GM19328 (cell line): ENCODE measurements around the gene TOX3.

ENCODE experiments used
- ATAC-seq: cut with Tn5 transposase; IDR thresholded peaks from one replicate; pipeline ENCODE4 v1.9.1; 2021; ENCODE audit warnings: mild to moderate bottlenecking, moderate library complexity; ENCODE audit not compliant: unreplicated experiment

TOX3 gene

DNA sequence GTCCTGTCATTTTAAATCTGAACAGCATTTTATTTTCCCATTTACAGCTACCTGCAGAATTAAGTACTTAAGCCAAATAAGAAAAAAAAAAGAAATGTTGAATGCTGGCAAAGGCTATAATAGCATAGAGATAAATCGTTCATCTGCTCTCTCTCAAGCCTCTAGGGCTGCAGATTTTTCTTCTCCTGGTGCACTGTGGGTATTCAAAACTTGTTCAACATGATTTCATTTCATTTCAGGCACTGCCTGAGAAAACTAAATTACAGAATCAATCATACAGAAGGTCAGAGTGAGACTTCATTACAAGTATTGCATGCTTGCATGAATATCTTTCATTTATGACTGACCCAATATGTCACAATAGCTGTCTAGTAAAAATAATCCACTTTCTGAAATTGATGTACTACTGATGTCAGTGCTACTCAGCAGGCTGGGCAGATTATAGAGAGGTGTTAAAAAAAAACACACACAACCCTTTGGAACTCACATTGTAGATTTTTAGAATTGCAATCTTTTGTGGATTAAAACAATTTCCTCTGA lies 86.2 kb downstream of the TOX3 start:
- ATAC-seq, result no peak

DNA sequence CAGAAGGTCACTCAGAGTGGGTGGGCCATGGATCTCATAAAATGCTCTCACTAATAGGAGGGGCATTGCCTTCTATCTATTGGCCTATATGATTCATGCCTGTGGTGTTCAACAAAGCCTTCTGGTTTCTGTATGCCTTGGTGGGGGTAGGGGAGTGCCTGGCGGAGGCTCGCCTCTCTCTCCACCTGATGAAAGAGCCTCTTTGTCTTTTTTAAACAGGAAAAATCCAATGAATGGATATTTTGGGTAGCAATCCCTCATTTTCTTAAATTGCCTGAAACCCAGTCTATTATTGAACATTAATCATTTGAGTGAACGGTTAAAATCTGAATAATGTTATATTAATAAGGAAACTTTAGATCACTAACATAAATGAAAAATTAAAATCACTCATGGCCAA lies 90.6 kb downstream of the TOX3 start:
- ATAC-seq, result no peak

DNA sequence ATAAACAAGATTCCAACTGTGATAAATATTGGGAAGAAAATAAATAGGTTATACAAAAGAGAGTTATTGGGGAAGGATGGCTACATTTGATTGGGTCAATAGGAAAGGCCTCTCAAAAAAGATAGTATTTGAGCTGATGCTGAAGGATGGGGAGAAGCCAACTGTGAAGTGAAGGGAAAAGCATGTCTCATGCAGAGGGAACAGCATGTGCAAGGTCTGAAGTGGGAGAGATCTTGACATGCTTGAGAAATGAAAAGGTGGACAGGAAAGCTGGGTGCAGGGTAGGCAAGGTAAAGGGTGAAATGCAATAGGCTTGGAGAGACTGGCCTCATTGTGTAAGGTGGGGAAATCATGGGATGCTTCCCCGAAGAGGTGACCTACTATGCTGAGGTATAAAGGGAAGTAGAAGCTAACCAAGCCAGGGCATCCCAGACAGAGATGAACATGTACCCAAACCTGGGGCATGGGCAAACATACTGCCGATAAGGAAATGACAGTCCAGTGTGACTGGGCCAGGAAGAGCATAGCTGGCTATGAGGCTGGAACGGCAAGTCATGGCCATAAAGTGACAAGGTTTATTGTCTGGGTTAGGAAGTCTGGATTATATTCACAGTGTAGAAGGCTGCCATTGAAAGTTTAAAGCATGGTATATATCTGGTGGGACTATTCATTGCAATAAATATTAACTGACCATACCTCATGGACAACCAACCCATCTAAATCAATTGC lies 91.2 kb downstream of the TOX3 start:
- ATAC-seq, result no peak

DNA sequence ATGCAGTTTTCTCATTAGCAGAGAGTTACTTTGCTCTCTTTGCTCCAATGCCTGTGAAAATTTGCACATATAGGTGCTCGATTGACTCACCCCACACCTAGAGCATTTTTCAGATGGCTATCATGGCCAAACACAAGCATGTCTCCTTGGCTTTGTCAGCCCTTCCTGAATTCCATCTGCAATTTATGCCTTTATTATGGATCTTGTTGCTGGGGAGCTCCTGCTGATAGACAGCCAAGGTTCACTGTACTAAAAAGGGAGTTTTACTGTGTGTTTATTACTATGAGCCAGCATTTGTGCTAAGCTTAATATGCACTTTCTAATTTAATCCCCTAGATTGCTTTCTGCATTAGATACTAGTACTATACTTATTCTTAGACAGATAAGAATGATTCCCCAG lies 93.3 kb downstream of the TOX3 start:
- ATAC-seq, result no peak

DNA sequence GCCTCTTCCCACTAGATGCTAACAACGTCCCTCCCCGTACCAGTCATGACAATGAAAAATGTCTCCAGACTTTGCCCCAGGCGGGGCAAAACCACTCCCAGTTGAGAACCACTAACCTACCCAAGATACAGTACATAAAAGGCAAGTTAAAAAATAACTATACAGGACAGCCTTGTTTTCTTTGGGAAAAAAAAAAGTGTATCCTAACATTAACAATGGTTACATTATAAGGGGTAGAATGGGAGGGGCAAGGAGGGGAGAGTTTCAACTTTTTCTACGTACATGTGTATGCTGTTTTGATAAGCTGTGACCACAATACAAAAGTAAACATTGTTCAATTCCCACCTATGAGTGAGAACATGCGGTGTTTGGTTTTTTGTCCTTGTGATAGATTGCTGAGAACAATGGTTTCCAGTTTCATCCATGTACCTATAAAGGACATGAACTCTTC lies 94.9 kb downstream of the TOX3 start:
- ATAC-seq, result no peak

DNA sequence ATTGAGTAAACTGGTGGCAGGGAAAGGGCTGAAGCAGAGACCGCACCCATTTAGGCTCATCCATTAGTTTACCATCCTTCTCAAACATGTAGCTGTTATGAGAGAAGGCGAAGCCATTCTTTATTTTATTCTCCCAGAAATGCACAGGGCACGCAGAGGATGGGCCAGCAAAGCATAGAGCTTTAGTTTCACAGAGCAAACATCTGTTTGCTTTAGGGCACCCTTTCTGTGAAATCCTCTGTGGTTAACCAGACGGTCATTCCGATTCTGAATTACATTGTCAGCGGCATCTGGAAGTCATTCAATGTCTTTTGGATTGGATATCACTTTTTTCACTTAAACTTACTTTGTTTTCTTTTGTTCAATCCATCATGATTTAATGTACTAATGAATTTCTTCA lies 96.0 kb downstream of the TOX3 start:
- ATAC-seq, result no peak

DNA sequence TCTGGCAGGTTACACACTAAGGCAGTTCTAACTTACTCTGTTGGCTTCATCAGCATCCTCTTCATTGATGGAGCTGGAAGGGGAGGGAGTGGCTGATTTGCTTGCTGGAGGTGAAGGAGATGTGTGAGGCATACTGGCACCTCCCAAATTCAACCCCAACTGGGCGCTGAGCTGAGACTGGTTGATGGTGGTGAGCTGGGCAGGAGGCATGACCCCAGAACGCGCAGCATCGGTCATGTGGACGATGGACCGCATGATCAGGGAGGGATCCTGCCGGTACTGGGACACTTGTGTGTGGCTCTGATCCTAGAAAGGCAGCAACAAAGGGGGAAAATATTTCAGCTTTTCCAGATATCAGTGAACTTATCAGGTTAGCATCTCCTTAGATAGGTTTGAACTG lies 96.7 kb downstream of the TOX3 start:
- ATAC-seq, result no peak

DNA sequence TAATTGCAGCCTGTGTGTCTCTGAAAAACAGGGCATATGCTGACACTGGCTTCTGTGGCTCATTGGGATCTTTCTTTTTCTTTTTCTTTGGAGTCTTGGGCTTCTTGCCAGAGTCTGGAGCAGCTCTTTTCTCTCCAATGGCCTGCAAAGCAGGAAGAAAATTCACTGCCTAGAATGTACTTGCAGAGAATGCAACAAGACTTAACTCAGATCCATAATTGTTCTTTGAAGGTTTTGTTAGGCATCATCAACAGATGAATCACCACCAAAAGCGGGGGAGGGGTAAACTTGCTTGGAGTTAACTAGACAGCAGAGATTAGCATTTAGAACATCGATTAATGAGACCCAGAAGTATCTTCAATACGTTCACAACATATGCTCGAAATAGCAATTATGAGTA lies 100.9 kb downstream of the TOX3 start:
- ATAC-seq, result no peak

DNA sequence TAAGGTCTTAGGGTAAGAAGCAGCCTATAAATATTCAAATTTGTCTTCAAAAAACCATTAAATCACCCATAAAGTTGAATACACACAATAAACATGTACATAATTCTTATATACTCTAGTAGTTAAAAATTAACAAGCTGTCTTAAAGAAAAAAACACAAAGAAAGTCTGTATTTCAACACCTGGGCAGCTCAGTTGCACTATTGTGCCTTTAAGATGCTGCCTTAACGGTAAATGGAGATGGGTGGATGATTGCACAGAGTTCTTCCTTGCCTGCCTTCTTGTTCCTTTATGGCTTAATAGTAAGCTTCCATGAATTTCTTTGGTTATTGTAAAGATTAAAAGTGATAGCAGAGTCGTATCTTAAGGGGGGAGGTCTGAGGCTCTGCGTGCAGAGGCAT lies 105.1 kb downstream of the TOX3 start:
- ATAC-seq, result no peak

DNA sequence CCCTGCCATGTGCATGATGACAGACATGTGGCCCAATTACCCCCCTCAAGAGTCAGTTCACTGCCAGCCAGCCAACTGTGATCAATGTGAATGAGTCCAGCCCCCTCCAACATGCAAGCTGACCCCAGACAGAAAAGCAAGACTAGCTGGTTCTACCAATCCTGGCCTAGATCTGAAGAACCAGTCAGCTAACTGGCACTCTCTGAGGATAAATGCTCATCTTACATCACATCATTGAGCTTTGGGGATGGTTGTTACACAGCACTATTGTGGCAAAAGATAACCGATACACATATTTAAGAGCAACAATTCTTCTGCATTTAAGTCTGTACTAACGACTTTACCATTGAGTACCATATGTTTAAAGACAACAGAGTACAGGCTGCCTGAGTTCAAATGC lies 106.7 kb downstream of the TOX3 start:
- no peak for ATAC-seq

DNA sequence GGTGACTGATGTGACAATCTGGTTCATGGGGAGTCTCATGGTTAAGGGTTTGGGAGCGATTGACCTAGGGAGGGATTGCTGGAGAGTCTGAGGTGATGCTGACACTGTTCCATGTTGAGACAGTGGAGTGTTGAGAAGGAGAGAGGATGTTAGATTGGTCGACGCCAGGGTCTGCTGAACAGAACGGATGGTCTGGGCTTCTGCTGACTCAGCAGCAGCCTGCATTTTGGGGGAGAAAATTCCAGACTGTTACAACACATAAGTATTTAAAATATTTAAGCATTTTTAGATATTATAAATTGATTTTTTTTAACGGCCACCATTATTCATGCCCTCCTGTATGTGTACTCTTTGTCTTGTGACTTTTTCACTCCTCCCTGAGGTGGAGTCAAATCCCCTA lies 107.2 kb downstream of the TOX3 start:
- ATAC-seq, result no peak

DNA sequence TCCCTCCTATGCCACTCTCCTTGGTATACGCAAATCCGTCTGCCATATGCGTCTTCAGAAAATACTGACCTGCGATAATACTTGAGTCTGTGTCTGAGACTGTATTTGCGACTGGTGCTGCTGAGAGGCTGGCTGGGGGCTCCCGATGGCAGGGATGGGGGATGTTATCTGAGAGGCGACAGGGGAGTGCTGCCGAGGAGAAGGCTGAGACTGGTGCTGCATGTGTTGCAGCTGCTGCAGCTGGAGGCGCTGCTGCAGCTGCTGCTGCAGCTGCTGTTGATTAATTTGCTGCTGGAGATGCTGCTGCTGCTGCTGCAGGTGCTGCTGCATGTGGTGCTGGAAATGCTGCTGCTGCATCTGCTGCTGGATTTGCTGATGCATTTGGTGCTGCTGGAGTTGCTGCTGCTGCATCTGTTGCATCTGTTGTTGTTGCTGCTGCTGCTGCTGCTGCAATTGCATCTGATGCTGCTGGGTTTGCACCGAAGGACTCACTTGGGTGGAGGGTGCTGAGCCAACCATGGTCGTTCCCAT lies 107.7 kb downstream of the TOX3 start:
- ATAC-seq, result no peak

DNA sequence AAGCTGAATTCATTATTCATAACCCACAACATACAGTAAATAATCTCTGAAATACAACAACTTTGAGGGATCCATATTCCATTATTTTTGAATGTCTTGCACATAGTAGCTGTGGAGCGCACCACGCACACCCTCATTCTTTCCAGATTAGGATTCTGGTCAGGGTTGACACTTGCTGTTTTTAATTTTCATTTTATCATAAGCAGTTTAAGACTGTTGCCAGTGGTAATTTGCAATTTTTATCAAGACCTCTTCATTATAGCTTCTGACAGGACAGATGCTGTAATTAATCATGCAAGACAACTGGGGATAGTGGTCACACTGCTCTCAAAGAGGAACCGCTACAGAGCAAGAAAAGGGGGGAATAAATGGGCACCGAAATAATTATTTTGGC lies 109.7 kb downstream of the TOX3 start:
- no peak for ATAC-seq

DNA sequence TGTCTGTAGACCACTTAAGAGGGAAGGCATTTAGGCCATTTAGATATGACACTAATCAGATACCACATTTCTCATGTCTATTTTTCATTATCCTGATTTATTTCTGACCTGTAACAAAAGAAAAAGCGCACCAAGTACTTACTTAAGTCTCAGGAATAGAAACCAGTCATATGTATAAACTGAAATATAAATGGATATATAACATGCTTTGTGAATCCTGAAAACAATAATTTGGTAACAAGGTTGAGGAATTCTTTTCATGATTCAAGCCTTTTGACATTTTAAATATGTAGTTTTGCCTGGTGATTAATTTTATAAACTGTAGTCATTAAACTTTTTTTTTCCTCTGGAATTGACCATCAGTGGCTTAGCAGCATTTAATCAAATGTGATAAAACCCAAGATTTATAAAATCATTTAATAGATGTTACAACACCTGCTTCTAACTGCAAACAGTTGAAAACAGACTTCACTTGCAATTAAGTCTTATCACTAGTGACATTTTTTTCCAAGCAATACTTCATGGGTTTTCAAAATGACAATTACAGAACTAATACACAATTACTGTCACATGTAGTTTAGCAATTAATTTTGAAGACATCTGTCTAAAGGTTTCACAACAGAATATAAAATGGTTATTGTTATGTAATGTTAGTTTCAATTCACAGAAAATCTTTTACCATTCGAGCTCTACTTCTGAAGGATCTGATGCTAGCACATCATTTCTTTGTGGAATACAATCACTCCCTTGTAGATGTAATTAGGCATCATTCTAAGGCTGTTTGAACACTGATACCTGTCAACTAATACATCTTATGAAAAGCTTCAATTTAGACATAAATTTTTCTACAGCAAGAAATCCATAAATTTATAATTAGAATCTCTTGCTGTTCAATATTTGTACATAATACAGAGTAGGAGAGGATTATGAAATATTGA lies 110.3 kb downstream of the TOX3 start:
- ATAC-seq, result no peak

DNA sequence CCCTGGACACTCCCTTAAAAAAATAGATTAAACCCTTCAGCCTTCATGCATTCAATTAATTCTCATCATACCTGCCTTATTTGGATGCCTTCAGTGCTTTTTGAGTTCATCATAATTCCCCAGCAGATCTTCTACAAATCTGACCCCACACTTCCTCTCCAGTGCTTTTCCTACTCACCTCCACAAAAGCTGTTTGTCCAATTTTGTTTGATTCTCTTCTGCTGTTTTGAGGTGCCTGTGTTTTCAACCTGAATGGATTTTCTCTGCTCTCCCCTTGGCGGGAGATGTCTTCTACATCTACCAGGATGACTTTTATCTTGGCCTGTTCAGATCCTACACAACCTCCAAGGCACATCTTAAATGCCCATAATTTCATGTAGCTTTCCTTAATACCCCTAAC lies 112.7 kb downstream of the TOX3 start:
- ATAC-seq, result no peak

DNA sequence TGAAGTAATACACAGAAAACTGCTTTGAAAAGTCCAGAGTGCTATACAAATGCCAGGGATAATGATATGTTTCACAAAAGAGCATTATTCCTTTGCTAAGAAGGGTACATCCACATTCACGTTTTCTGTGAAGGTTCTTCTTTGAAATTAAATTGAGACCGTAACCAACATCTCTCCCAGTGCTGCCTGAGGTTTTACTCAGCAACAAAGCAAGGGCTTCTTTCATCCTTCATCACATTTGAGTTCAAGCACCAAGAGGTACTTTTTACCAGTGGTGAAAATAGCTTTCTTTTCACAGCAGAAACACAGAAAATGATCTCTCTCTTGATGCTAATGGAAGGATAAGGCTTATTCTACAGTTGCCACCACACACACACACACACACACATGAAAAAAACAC lies 113.3 kb downstream of the TOX3 start:
- no peak for ATAC-seq

DNA sequence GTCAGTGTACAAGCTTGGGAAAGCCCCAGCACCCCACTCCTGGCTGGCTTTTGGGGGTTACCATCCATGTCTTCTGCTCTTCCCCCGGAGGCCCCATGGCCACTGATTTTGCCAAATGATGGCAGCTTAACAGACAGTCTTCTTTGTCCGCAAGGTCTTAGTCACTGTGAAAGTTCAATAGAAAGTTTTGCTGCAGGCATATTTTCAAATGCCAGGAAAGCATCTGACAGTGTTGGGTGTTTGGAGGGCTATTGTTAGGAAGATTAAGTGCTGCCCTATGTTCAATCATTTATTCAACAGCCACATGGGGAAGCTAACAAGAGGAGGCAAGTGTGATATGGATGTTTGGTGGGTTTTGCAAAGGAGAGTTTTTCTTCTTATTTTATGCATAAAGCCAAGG lies 122.4 kb downstream of the TOX3 start:
- ATAC-seq, result no peak

DNA sequence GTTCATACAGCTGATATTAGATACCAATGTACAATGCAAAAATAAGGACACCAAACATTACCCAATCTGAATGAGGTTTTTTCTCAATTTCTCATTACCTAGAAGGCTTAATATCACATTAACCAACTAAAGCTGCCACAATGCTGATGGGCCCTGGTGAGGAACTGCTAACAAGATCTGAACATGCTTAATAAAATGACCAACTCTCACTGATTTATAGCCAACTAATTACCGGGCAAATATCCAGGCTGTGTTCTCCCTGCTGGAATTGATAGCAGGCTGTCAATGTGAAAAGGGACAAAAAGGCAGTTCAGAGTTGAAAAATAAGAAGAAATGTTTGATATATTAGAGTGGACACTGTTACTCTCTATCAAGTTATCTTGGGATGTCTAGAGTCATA lies 124.6 kb downstream of the TOX3 start:
- ATAC-seq, result no peak

DNA sequence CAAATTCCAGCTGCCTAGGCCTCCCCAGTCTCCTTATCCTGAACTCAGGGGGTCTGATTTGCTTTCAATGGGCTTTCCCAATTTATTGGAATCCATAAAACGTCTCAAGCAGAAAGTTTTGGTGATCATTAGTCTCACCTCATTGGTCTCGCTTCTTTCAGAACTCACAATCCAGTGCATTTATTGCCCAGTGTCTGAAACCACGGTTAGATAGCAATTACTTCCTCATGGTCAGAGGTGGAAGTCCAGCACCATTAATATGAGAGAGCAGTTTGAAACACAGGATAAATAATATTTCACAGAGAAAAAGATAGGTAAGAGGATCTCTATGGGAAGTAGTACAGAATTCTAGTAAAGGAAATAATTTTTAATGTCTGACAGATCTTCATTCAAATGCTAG lies 128.7 kb downstream of the TOX3 start:
- no peak for ATAC-seq

DNA sequence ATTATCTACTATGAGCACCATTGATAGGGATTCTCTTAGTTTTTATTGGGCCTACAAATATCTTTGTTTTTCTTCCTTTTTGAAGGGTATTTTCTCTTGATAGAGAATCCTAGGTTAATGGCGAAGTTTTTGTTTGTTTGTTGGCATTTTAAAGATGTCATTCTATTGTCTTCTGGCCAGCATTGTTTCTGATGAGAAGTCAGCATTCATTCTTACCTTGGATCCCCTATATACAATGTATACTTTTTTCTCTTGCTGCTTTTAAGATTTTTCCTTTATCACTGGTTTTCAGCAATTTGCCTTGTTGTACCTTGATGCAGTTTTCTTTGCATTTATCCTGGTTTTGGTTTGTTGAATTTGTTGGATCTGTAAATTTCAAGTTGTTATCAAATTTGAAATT lies 130.1 kb downstream of the TOX3 start:
- no peak for ATAC-seq

DNA sequence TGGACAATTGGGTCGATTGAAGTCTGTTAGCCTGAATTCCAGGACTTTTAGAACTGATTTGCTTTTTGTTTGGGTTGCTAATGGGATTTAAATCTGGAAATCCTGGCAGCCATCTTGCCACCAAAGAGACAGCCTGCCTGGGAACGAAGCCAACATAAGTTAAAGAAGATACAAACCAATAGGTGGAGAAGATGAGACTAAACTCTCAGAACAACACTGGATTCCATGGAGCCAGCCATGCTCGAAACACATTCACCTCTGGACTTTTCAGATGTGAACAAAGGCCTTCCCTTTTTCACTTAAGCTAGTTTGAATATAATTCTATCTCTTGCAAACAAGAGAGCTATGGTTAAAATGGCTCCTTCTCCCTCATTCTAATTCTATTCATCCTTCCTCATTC lies 135.9 kb downstream of the TOX3 start:
- ATAC-seq, result no peak
